ENCODE measurements around the gene WDR7. TPM values are rescaled to one million over a fixed set of nuclear protein-coding genes. Genes with fewer than 3 reads are reported as not detected.

Gene WDR7
- total RNA-seq, 2 experiments from 2014 or later = 16.0 to 19.0 TPM

- peaks cover 10% of the 10 kb centered on the region for H3K36me3 Mint-ChIP-seq (ENCODE audit: low read depth)
- no peak for TF ChIP-seq CTCF (IDR thresholded peaks at IDR 0.05)
- peak overlapping the region; percentile 47 for H3K27ac Mint-ChIP-seq
- no peaks in the 10 kb centered on the region for H3K9me3 Mint-ChIP-seq
- POLR2A ChIA-PET = no interaction called here
- CTCF ChIA-PET = no interaction called here
- H3K4me1 Mint-ChIP-seq (ENCODE audit: low read depth) = peaks cover 3% of the 10 kb centered on the region
- DNase-seq (no peak), ATAC-seq (no peak)
- intact Hi-C loops (cut with micrococcal nuclease) = no loop called here
- H3K27me3 Mint-ChIP-seq = no peaks in the 10 kb centered on the region
- no peak overlapping the region for H3K4me3 Mint-ChIP-seq
Observed at GRCh38 chr18:57026316-57026715, 375.2 kb downstream of the WDR7 start.

GRCh38 chr18:57027190-57027708 lies 376.1 kb downstream of the WDR7 start:
- no peaks in the 10 kb centered on the region for H3K27me3 Mint-ChIP-seq
- ChIA-PET CTCF (interaction anchor here (1.1 kb wide), 1 partner anchor 46 kb away, joined by 3 read pairs; no protein-coding TSS in a partner anchor), POLR2A (no interaction called here)
- ATAC-seq (no peak), DNase-seq (no peak)
- H3K4me1 Mint-ChIP-seq (ENCODE audit: low read depth) = peaks cover 3% of the 10 kb centered on the region
- TF ChIP-seq CTCF (IDR thresholded peaks at IDR 0.05) = no peak
- H3K4me3 Mint-ChIP-seq = no peak overlapping the region
- H3K9me3 Mint-ChIP-seq = no peaks in the 10 kb centered on the region
- H3K27ac Mint-ChIP-seq = no peak overlapping the region
- H3K36me3 Mint-ChIP-seq (ENCODE audit: low read depth) = peaks cover 13% of the 10 kb centered on the region
- intact Hi-C loops (cut with micrococcal nuclease) = no loop called here

- no peaks in the 10 kb centered on the region for H3K9me3 Mint-ChIP-seq
- no peak for TF ChIP-seq CTCF (IDR thresholded peaks at IDR 0.05)
- peaks cover 3% of the 10 kb centered on the region for H3K4me1 Mint-ChIP-seq (ENCODE audit: low read depth)
- DNase-seq = no peak
- POLR2A ChIA-PET = no interaction called here
- peaks cover 13% of the 10 kb centered on the region for H3K36me3 Mint-ChIP-seq (ENCODE audit: low read depth)
- CTCF ChIA-PET = no interaction called here
- no peak for ATAC-seq
- intact Hi-C loops (cut with micrococcal nuclease) = no loop called here
- H3K27me3 Mint-ChIP-seq = no peaks in the 10 kb centered on the region
- no peak overlapping the region for H3K4me3 Mint-ChIP-seq
- no peak overlapping the region for H3K27ac Mint-ChIP-seq
Observed at GRCh38 chr18:57029761-57030160, 378.6 kb downstream of the WDR7 start.

GRCh38 chr18:57030417-57030816 lies 379.3 kb downstream of the WDR7 start:
- intact Hi-C loops (cut with micrococcal nuclease) = no loop called here
- no peak overlapping the region for H3K27ac Mint-ChIP-seq
- DNase-seq = no peak
- H3K4me3 Mint-ChIP-seq = no peak overlapping the region
- peaks cover 3% of the 10 kb centered on the region for H3K4me1 Mint-ChIP-seq (ENCODE audit: low read depth)
- H3K27me3 Mint-ChIP-seq = no peaks in the 10 kb centered on the region
- no peak for ATAC-seq
- TF ChIP-seq CTCF (IDR thresholded peaks at IDR 0.05) = no peak
- no peaks in the 10 kb centered on the region for H3K9me3 Mint-ChIP-seq
- ChIA-PET CTCF (no interaction called here), POLR2A (no interaction called here)
- H3K36me3 Mint-ChIP-seq (ENCODE audit: low read depth) = peaks cover 13% of the 10 kb centered on the region

- ChIA-PET POLR2A (interaction anchor here (1.1 kb wide), 1 partner anchor 16 kb away, joined by 3 read pairs; no protein-coding TSS in a partner anchor), CTCF (no interaction called here)
- DNase-seq (no peak), ATAC-seq (no peak)
- no peak overlapping the region for H3K4me3 Mint-ChIP-seq
- intact Hi-C loops (cut with micrococcal nuclease) = no loop called here
- no peaks in the 10 kb centered on the region for H3K27me3 Mint-ChIP-seq
- no peak overlapping the region for H3K27ac Mint-ChIP-seq
- H3K4me1 Mint-ChIP-seq (ENCODE audit: low read depth) = no peaks in the 10 kb centered on the region
- H3K9me3 Mint-ChIP-seq = no peaks in the 10 kb centered on the region
- peaks cover 2% of the 10 kb centered on the region for H3K36me3 Mint-ChIP-seq (ENCODE audit: low read depth)
- no peak for TF ChIP-seq CTCF (IDR thresholded peaks at IDR 0.05)
Observed at GRCh38 chr18:57035590-57035989, 384.4 kb downstream of the WDR7 start.

Measured in activated CD8-positive, alpha-beta T cell treated with anti-CD3 and anti-CD28 coated beads for 36 hours (primary cell).